Endometrial microvascular endothelial cells (primary cell): ENCODE measurements around the gene DBF4B. TPM values are rescaled to one million over a fixed set of nuclear protein-coding genes. Genes with fewer than 3 reads are reported as not detected.

Experiments used
- in situ Hi-C: cut with HindIII; loops from 2 replicates; pipeline ENCODE4 v1.10.0; 2017; ENCODE audit warnings: low sequenced_read_pairs, low pct_unique_long_range_greater_than_20kb; ENCODE audit errors: inconsistent ontology term
- total RNA-seq: library from RNA; depleted of rRNA; stranded (reverse); fragments of >200 nt; gene quantifications from one replicate; pipeline ENCODE4 v1.2.3, GENCODE V29; 2015; ENCODE audit errors: inconsistent ontology term

DBF4B gene
- total RNA-seq, 1 donor from 2014 or later = 12.8 TPM

DNA sequence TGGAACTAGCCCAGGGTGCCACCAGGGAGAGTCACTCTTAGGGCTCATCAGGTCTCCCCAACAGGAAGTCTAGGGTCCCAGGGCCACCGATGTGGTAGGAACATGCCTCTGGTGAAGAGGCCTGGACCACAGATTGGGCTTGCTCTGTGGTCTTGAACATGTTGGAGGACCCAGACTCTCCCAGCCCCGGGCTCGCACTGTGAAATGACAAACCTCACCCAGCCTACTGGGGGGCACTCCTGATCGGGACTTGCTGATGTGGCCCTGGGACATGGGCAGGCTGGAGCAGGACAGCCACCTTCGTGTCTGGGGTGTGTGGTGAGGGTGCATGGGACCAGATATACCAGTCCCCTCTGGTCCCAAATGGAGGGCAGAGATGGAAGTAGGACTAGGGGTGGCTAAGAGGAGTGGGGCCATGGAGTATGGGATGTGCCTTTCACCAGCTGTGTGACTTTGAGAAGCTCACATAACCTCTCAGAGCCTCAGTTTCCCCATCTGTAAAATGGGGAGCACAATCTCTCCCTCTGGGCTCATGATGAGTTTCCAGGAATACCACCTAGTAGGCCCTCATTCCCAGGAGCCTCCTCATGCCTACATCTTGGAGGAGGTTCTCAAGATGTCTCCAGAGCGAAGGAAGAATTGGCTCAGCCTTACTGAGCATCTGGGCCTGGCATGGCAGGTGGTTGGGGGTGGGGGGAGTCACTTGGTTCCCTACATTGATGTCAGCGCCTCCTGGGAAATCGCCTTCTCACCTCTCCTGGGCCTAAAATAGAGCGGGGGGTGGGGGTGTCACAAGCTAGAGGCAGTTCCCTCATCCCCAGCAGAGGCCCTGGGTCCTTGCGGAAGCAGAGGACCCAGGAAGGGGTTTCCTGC, 48.8 kb downstream of the DBF4B start:
- in situ Hi-C loops = no loop called here

DNA sequence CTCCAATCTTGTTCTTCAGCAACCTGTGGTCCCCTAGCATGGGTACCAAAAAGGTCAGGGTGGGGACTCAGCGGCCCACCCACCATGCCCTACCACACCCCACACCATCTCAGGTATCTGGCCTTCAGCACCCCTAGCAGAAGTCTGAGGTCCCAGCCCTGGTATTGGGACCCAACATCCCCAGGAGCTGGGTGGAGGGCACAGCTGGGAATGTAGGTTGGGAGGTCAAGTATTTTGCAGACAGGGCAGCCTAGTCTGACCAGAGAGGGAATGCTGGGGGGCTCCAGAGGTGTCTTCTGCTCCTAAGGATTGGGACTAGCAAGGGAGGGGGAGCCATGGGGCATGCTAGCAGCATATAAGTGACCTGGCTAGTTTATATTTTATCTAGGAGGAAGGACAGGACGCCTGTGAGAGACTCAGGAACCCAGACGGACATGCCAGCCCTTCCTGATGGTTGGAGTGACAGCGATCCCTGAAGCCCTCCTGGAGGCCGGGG, 49.5 kb downstream of the DBF4B start:
- in situ Hi-C loops = no loop called here

DNA sequence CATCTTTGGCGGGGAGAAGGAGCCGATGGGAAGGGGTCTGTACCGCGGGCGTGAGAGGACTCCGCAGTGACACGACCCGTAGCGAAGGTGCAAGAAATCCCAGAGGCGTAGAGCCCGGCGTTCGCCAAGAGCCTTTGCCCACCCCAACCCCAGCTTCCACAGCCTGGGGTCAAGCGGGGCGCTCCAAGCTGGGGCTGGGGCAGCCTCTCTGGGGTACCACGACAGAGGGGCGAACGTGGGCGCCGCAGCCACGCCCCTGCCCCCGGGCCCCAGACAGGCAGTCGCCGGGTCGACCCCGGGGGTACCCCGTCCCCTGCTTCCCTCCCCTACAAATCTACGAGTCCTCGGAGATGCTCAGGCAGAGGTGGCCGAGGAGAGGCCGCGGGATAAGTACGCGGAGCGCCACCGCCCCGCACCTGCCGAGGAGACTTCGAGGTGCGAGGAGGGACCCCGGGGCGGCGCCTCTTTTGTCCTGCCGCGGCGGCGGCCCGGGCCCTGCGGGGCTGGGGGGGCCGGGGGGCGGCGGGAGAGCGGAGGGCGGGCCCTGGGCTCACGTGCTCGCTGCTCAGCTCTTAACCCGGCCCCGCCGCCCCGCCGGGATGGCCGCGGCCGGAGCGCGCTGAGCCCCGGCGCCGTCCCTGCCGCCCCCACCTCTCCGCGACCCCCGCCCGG, 50.1 kb downstream of the DBF4B start, which contains the start of gene ADAM11:
Gene ADAM11, plus strand, starts transcription at position 575 of the 672 bp plus-strand sequence. CDS start 212 bp downstream, outside the sequence.
- in situ Hi-C loops = no loop called here

DNA sequence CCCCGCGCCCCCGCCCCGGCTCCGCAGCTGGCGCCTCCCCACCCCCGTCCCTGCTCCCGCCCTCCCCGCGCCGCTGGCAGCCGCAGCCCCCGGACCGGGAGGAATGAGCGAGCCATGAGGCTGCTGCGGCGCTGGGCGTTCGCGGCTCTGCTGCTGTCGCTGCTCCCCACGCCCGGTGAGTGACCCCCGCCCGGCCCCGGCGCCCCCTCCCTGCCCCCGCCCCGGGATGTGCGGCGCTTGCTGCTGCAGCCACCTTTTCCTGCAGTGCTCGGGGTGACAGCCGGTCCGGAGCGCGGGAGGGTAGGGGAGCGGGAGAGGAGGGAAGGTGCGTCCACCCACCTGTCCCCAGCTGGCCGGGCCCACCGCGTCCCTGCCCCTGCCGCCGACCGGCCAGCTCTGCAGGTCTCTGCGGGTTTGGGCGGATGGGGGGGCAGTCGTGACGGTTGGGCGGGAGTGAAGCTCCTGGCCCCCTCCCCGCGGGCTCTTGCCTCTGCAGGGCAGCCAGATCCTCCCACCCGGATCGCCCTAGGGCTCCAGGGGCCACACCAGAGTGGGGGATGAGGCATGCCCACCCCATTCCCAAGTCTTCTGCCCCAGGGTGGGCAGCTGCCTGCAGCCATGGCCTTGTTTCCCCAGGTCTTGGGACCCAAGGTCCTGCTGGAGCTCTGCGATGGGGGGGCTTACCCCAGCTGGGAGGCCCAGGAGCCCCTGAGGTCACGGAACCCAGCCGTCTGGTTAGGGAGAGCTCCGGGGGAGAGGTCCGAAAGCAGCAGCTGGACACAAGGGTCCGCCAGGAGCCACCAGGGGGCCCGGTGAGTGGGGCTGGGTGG, 50.8 kb downstream of the DBF4B start:
- in situ Hi-C loops = no loop called here

DNA sequence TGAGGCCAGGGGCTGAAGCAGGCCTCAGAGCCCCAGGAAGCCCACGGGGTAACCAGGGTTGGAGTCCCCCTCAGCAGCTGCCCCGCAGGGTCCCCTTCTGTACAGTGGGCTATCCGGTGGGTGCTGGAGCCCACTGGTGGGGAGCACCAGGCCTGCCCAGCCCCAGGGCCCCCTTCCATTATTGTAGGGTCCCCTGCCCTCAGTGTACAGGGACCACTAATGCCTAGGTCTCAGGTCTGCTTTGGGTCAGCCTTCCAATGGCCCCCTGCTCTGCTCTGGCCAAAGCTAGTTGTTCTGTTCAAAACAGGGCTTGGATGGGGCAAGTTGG, 51.4 kb downstream of the DBF4B start:
- in situ Hi-C loops = no loop called here

DNA sequence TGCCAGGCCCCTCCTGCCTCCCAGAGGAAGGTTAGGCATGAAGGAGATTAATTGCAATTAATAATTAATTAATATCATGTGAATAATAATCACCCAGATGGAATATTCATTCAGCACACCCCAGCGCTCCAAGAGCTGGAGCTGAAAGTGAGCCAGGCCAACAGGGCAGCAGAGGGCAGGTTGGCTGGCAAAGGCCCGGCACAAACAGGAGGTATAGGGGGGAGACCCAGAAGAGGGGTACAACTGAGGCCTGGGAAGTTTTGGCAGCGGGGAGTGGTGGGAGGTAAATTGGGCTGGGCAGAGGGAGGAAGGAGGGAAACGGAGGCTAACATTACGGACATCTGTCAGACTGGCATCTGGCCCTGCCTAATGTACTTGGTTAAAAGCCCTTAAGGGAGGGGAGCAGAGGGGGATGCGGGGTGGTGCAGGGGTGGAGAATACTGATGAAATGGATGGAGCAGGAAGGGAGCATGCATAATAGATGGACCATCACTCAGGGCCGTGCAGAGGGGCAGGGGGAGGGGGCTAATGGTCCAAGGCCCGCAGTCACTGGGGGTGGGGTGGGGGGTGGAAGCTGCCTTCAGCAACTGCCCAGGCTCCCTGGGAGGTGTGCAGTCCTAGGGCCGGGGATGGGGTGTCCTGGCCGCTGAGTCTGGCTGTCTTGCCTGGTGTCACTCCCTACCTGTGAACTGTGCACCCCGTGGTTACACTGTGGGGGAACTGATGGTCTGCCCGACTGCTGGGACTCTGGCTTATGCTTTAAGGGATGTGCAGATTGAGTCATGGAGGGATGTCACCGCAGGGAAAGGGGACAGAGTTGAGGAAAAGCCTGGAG, 52.2 kb downstream of the DBF4B start:
- in situ Hi-C loops = no loop called here

DNA sequence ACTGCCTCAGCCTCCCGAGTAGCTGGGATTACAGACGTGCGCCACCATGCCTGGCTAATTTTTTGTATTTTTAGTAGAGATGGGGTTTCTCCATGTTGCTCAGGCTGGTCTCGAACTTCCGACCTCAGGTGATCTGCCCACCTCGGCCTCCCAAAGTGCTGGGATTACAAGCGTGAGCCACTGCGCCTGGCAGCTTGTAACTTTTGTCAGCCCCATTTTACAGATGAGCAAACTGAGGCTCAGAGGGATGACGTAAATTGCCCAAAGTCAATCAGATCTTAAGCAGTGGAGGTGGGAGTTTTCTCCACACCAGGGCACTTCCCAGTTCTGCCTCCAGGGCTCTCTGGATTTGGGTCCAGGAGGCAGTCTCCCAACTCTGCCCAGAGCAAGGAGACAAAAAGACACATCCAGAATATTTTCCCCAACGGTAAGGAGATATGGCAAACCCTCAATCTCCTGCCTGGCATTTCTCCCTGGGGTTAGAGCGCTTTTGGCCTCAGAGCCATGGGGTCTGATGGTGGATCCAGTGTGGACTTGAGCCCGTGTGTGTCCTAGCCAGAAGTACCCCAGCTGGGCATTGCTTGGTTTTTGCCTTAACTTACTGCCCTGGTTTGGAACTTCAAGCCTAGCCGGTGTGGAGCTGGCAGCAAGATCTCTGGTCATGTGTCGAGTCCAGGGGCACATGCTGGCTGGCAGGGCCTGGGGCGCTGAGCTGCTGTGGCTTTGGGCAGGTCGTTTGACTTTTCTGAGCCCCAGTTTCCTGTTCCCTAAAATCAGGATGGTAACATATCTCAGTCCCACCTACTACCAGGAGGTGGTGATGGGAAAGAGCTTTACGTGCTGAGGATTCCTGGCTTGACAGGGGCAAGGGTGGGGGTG, 53.7 kb downstream of the DBF4B start:
- in situ Hi-C loops = no loop called here

DNA sequence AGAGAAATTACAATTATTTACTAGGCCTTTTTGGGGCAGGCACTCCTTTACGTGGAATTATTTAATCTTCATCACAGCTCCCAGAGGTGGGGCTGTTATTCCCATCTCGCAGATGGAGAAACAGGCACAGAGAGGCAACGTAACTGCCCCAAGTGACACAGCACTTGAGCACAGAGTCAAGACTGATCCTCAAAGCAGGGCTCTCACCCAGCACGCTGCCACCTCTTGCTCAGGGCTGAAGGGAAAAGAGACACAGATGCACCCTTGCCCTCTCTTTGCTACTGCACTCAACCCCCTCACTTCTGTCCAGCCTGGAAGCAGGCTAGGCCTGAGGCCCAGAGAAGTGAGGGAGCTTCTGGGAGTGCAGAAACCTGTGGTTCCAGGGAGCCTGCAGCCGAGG, 54.7 kb downstream of the DBF4B start:
- in situ Hi-C loops = no loop called here

DNA sequence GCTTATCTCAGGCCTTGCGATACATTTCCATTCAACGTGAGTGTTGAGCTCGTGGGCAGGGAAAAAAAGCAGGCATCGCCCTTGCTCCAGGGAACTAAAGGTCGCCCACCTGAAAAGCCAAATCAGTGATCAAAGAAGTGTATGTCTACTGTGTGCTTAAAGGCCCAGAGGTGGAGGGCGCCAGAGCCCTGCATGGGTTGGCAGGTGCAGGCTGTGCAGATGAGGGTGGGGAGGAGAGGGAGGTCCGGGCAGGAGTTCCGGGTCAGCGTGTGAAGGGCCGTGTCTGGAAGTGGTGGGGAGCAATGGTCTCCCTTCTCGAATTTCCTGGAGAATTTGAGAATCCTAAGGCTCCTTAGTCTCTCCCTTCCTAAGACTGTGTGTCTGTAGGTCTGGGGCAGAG, 57.5 kb downstream of the DBF4B start:
- in situ Hi-C loops = no loop called here

DNA sequence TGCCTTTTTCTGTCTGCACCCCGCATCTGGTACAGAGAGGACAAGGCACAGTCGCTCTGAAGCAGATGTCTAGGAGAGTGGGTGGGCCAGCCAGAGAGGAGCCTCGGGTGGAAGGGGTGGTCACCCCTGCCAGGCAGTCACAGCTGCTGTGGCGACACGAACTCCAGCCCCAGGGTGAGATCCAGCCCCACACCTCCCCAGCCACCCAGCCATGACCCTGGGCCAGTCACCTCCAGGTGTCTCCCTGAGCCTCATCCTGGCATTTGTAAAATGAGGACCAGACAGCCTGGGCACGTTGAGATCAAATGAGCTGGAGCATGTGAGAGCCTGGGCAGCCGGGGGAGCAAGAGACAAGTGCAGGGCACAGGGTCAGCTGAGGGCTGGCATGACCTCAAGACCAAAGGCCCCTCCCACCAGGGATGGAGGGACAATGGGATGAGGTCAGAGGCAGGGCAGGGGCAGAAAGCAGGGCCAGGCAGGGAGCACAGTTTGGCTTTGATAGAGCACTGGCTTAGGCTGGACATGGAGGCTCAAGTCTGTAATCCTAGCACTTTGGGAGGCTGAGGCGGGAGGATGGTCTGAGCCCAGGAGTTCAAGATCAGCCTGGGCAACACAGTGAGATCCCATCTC, 58.1 kb downstream of the DBF4B start:
- in situ Hi-C loops = no loop called here

DNA sequence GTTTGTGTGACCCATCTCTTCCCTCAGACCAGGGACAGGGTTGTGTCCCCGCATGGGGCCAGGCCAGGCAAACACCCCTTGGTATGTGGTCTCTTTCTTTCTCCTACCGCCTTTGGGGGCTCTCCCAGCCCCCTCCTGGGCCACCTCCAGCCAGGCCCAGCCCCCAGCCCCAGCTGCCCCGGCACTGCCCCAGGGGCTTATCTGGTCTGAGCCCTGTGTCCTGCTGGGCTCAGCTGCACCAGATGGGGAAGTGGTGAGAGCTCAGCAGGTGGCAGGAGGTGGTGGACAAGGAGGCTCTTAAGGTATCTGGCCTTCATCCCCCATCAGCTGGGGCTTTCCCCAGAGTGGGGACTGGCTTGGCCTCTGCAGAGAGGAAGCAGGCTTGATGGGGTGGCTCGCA, 59.0 kb downstream of the DBF4B start:
- in situ Hi-C loops = no loop called here

DNA sequence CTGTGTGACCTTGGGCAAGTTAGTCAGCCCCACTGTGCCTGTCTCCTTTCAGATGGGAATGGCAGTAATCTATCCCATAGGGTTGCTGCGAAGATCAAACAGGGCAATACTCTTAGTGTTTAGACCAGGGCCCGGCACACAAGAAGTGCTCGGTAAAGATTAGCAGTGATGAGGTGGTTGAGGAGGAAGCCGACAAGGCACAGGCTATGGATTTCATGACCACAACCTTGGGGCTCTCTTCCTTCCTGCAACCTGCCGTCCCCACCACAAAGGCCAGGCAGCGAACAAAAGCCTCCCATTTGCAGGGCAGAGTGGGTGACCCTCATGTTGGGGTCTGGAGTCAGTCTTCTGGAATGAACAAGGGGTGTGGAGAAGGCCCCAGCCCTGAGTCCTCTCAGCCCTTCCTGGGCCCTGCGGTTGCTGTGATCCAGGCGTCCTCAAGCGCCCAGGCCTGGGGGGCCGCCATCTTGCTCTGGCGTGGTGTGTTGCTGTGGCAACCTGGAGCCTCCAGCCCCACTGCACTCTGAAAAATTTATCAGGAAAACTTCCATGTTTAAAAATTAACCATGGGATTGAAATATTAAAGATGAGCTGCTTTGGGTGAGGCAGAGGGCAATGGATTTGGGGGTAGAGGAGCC, 60.2 kb downstream of the DBF4B start:
- in situ Hi-C loops = no loop called here

DNA sequence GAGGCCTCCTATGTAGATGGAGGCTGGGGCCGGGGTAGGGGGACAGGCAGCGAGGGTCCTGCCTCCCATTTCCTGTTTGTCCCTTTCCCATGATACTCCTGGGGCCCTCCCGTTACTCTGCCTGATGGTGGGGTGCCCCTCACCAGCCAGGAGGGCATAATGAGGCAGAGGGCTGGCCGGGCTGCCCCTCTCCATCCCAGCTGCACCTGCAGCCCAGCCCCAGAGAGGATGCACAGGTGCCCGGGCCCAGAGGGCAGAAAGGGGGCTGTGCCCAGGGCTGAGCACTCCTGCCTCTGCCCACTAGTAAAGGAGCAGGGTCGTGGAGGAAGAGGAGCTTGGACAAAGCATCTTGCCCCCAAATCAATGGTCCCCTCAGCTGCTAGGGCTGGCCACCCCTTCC, 60.8 kb downstream of the DBF4B start:
- in situ Hi-C loops = no loop called here

DNA sequence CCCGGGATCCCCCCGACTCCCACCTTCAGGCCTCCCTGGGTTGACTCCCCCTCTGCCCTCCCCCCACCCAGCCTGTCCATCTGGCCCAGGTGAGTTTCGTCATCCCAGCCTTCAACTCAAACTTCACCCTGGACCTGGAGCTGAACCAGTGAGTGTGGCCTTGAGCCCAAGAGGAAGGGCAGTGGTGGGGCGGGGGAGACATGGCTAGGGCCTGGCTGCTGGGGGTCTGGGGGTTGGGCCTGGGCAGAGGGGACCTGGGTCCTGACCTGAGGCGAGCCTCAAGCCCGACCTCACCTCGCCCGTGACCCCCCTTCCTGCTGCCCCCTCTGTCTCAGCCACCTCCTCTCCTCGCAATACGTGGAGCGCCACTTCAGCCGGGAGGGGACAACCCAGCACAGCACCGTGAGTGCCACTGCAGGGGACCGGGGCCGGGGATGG, 61.2 kb downstream of the DBF4B start:
- in situ Hi-C loops = no loop called here

DNA sequence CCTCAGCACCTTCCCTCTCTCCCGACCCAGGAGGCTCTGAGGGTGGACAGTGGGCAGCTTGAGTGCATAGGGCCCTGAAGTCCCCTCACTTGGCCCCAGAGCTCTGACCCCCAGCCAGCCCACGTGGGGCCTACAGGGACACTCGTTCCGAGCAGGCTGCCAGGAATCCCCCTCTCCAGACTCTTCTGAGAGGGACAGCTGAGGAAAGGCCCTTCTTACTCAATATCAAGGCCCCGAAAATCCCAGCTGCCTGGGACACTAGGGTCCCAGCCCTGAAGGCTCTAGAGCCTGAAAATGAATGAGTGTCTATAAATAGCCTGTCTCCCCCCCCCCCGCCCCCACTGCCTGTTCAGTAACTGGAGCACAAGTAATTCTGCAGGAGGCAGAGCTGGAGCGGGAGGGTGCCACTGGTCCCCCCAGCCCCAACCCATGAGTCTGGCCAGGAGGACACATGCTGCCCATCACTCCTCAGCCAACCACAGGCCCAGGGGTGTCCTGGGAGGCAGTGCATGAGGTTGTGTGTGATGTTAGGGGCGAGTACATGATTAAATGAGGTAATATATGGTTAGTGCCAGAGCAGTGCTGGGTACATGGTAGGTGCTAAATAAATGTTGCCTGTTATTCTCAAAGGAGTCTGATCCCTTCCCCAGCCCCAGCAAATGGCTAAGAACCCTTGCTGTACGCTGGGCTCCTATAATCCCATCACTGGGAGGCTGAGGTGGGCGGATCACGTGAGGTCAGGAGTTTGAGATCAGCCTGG, 61.9 kb downstream of the DBF4B start:
- in situ Hi-C loops = no loop called here
